Activated T-cell treated with anti-CD3 and anti-CD28 coated beads for 4 hours (primary cell): ENCODE data around the gene ZNF511.
"Not testable (repeated sequence)": the region's sequence is repeated elsewhere in the genome, so short reads cannot be mapped to it uniquely, and the experiment has no call there.

ENCODE experiments used
- DNase-seq: peaks from one replicate; pipeline ENCODE4 v3.0.0-alpha.2; 2020

The ZNF511 gene, protein sequence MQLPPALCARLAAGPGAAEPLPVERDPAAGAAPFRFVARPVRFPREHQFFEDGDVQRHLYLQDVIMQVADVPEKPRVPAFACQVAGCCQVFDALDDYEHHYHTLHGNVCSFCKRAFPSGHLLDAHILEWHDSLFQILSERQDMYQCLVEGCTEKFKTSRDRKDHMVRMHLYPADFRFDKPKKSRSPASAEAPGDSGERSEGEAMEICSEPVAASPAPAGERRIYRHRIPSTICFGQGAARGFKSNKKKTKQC

DNA sequence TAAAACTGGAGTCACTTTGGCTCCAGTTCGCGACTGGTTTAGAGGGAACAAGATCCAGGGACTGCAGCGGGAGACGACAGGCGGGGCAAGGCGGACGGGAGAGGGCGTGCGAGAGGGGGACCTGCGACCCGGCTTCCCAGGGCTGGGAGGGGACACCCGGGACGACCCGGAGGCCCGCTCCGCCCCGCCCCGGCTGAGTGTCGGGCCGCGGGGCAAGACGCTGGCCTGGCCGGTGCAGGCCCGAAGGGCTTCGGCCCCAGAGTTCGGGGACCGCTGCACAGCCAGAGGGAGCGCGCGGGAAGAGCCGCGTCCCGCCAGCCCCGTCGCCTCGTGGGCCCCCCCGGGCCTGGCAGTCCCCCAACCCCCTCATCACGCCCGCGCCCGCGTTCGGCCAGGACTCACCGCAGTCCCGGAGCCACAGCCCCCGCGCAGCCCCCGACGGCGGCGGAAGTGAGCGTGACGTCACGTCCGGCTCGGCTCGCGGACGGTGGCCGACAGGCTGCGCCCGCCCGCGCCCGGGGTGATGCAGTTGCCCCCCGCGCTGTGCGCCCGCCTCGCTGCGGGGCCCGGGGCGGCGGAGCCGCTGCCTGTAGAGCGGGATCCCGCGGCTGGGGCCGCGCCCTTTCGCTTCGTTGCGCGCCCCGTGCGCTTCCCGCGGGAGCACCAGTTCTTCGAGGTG lies at the start of gene ZNF511, which contains the start of gene TUBGCP2:
ZNF511 (plus strand) TSS at position 494 of the 679 bp plus-strand sequence; CDS start at position 524, 30 bp downstream.
TUBGCP2 (minus strand) TSS at position 452 of the 679 bp plus-strand sequence. CDS start 5,931 bp downstream, outside the sequence.
- DNase-seq = peak; percentile 82

DNA sequence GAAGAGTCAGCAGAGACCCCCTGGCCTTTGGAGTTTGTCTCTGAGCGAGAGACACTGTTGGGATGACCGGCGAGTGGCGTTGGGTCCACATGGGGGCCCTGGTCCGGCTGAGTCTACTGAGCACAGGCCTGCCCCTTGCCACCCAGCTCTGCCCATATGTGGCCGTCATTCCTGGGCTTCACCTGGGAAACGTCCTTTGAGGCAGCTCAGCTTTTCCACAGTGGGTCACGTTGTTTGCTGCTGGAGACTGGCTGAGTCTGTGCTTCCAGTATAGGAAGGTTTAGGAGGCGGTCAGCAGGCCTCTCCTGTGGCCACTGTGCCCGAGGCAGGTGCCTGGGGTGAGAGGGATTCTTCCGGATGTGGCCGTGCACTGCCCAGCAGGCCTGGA lies 49.1 kb upstream of the ZNF511 start:
- no peak for DNase-seq

GRCh38 chr10:133260895-133261725 lies 47.6 kb upstream of the ZNF511 start:
- DNase-seq = peak; percentile 42

DNA sequence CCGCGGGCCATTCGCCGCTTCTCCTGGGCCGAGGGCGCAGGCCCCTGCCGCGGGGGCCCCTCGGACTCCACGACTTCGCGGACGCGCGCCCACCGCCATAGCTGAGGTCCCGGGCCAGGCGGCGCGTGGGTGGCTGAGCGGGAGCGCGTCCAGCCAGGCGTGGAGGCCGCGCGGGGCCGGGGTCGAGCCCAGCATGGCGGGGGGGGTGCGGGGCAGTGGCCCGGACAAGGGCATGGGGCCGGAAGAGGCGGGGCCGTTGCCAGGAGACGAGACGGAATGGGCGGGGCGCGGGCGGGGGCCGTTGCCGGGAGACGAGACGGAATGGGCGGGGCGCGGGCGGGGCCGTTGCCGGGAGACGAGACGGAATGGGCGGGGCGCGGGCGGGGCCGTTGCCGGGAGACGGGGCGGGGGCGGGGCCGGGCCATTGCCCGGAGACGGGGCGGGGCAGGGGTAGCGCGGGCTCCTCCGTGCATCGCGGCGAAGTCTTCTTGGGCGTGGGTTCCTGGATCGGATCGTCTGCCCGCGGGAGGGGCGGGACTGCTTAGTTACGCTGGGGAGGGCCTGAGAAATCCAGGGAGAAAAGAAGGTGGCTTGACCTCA lies 46.9 kb upstream of the ZNF511 start:
- peak; percentile 69 for DNase-seq

- DNase-seq = no peak
These were observed 46.0 kb upstream of the ZNF511 start for GRCh38 chr10:133262696-133263095.

DNA sequence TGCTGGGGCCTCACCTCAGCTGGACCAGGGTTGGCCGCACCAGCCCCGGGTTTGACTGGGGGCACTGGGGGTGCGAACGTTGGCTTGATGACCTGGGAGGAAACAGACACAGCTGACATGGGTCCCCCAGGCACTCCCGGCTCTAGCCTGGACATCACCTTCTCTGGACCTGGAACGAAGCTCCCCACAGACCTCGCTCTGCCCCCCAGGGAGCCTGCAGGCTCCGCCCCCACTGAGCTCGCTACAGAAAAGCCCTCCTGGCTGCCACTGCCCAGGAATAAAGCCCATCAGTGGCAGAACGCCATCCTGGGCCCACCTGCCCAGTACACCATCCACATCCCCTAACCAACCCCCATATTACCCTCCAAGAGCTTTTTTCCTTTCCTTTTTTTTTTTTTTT lies 45.0 kb upstream of the ZNF511 start:
- no peak for DNase-seq

DNA sequence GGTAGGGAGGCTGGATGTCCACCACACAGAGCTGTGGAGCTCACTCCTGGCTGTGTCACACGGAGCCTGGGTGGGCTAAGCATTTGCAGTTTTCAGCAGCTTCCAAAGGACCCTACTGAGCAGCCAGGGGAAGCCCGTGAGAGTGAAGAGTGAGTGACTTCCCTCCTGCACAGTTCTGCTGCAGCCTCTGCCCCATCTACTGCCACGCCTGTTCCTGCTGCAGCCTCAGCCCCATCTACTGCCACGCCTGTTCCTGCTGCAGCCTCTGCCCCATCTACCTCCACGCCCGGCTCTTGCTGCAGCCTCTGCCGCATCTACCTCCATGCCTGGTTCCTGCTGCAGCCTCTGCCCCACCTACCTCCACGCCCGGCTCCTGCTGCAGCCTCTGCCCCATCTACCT lies 44.3 kb upstream of the ZNF511 start:
- DNase-seq = no peak

DNA sequence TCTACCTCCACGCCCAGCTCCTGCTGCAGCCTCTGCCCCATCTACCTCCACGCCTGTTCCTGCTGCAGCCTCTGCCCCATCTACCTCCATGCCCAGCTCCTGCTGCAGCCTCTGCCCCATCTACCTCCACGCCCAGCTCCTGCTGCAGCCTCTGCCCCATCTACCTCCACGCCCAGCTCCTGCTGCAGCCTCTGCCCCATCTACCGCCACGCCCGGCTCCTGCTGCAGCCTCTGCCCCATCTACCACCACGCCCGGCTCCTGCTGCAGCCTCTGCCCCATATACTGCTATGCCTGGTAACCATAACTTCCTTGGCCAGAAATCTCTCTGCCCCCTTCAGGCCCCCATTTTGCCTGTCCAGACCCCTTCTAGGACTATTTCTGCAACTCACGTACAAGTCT lies 43.7 kb upstream of the ZNF511 start:
- DNase-seq = not testable (repeated sequence)

DNA sequence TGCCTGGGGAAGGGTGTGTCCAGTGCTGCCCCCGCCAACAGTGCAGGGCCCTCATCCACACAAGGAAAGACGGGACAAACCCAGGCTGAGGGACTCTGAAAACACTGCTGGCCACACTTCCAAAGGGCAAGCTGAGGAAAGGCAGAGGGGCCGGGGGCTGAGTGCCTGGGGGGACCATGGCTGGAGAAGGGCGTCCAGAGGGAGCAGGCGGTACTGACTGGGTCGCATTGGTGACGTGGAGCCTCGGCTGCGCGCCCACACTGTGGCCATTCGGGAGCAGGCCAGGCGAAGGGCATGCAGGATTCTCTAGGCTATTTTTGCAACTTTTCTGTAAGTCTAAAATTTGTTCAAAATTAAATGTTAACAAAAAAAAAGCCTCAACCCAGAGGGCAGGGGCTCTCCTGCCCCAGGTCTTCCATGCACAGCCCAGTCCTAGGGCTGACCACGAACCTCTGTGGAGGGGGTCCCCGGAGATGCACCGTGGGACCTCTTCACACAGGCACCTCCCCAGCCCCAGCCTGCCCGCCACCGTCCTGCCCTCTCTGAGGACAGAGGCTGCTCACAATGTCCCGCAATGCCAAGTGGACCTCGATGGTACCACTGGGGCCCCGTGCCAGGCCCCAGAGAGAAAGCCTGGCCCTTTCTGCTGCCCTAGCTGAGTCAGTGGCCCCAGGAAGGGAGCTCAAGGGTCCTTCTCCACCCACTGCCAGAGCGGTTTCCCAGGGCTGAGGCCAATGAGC lies 42.5 kb upstream of the ZNF511 start:
- no peak for DNase-seq

DNA sequence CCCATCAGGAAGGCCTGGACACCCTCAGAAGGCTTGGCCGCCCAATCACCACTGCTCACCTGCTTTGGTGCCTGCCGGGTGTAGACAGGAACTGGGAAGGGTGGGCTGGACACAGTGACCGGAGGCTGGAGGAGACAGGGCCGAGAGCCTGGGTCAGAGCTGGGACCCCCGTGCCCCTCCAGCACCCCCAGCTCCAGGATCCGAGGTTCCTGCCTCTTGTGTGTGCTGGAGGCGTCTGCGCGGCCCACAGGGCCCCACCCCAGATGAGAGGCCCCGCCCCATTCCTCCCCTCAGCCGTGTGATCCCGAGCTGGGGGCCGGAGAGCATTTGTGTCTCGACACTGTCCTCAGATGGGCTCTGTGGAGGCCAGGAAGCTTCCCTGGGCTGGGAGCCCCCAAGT lies 41.4 kb upstream of the ZNF511 start:
- DNase-seq = no peak

- DNase-seq = no peak
These were observed 40.9 kb upstream of the ZNF511 start for GRCh38 chr10:133267829-133268228.

- no peak for DNase-seq
These were observed 40.2 kb upstream of the ZNF511 start for GRCh38 chr10:133268532-133268931.

DNA sequence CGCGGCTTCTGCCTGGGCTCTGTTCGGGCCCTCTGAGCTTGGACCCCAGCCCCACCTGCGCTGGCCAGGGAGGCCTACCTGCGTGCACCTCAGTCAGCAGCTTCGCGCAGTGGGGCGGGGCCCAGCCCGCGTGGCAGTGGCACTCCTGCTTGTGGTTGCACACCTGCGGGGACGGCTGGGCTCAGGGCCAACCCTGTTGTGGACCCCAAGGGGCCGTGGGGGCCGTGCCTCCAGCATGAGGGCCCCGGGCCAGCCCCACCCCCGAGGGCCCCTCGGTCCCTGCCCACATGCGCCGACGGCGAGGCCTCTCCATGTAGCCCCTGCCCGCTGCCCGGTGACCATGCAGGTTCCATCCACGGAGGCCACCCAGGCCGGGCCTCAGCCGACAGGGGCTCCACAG lies 39.3 kb upstream of the ZNF511 start:
- no peak for DNase-seq

- no peak for DNase-seq
These were observed 38.5 kb upstream of the ZNF511 start for GRCh38 chr10:133270204-133270603.

GRCh38 chr10:133270773-133271297 lies 37.9 kb upstream of the ZNF511 start:
- no peak for DNase-seq

GRCh38 chr10:133271521-133272300 lies 37.0 kb upstream of the ZNF511 start:
- no peak for DNase-seq

GRCh38 chr10:133272301-133272963 lies 36.3 kb upstream of the ZNF511 start:
- DNase-seq = no peak

GRCh38 chr10:133272964-133273420 lies 35.7 kb upstream of the ZNF511 start:
- DNase-seq = no peak

DNA sequence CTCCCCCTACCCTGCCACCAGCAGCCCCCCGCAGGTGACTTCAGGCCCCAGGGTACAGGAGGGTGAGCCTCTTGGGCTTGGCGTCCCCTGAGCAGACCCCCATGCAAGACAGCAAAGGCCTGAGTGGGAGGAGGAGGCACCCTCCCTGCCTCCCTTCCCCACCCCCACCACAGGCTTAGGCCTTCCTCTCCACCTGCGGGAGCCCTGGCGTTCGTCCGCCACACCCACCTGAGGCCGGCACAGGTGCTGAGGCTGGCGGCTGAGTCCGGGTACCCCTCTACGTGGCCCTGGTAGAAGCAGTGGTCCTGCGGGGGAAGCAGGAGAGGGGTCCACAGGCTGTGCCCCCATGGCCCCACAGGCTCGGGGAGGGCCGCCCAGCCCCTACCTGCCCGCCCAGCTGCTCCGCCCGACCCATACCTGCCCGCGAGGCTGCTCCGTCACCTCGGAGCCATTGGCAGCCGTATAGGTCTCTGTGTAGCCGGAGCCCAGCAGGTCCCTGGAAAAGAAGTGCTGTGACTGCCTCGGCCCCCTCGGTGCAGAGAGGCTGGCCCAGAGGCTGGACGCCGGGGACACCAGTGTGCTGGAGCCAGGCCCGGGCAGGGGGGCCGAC lies 35.1 kb upstream of the ZNF511 start:
- DNase-seq = no peak
